Stimulated activated naive CD8-positive, alpha-beta T cell treated with anti-CD3 and anti-CD28 coated beads, Interleukin-15, Interleukin-2, amounts not matched to agents 100 ng/mL and 50 ng/mL, for 24 hours (primary cell): ENCODE measurements around the gene MUC12.

Experiments
- H3K27ac Mint-ChIP-seq: one replicate; pipeline ENCODE4 v1.8.0; 2021; ENCODE audit warnings: mild to moderate bottlenecking, mixed read lengths
- H3K27me3 Mint-ChIP-seq: one replicate; pipeline ENCODE4 v1.8.0; 2021; ENCODE audit warnings: mixed read lengths
- H3K36me3 Mint-ChIP-seq: one replicate; pipeline ENCODE4 v1.8.0; 2021; ENCODE audit warnings: low read depth, mixed read lengths
- H3K4me1 Mint-ChIP-seq: one replicate; pipeline ENCODE4 v1.8.0; 2021; ENCODE audit warnings: low read depth, mixed read lengths
- H3K4me3 Mint-ChIP-seq: one replicate; pipeline ENCODE4 v1.8.0; 2021; ENCODE audit warnings: mild to moderate bottlenecking, mixed read lengths
- H3K9me3 Mint-ChIP-seq: one replicate; pipeline ENCODE4 v1.8.0; 2021; ENCODE audit warnings: mixed read lengths

MUC12 gene

GRCh38 chr7:100949933-100950443 lies 19.4 kb upstream of the MUC12 start:
- Mint-ChIP-seq H3K36me3 (no peaks in the 10 kb centered on the region), H3K9me3 (no peaks in the 10 kb centered on the region), H3K27me3 (peaks cover 20% of the 10 kb centered on the region), H3K4me3 (no peak overlapping the region), H3K4me1 (no peaks in the 10 kb centered on the region), H3K27ac (no peak overlapping the region)

DNA sequence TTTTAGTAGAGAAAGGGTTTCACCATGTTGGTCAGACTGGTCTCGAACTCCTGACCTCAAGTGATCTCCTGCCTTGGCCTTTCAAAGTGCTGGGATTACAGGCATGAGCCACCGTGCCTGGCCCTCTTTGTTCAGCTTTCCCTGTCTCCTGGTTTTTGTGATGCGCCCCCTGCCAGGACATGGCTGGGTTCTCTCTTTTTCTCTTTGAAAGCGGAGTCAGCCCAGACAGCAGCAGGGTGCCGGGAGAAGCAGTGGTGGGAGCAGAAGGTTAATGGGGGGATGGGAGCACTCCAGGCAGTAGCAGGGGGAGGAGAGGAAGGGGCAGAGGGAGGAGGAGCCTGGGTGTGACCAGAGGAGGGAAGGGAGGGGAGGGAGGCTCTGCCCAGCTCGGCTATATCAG lies 18.2 kb upstream of the MUC12 start:
- Mint-ChIP-seq H3K27ac (no peak overlapping the region), H3K4me3 (no peak overlapping the region)

DNA sequence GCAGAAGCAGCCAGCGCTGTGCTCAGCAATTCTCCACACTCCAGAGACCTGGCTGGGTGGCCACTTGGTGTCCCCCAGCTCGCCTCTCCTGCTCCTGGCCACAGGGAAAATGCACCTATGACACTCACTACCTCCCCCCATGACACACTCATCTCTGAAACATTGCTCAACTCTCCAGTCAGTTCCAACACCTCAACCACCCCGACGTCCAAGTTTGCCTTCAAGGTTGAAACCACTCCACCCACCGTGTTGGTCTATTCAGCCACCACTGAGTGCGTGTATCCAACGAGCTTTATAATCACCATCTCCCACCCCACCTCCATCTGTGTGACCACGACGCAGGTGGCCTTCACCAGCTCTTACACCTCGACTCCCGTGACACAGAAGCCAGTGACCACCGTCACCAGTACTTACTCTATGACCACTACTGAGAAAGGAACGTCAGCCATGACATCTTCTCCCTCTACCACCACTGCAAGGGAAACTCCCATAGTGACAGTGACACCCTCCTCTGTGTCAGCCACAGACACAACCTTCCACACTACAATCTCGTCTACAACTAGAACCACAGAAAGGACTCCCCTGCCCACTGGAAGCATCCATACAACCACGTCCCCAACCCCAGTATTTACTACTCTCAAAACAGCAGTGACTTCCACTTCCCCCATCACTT lies 17.3 kb upstream of the MUC12 start:
- Mint-ChIP-seq H3K4me3 (no peak overlapping the region), H3K36me3 (no peaks in the 10 kb centered on the region), H3K4me1 (no peaks in the 10 kb centered on the region)

More for the DNA sequence above, 18.2 kb upstream of the MUC12 start:
- Mint-ChIP-seq H3K9me3 (no peaks in the 10 kb centered on the region), H3K4me1 (no peaks in the 10 kb centered on the region), H3K36me3 (no peaks in the 10 kb centered on the region), H3K27me3 (peaks cover 17% of the 10 kb centered on the region)

GRCh38 chr7:100952641-100953040 lies 16.7 kb upstream of the MUC12 start:
- peaks cover 15% of the 10 kb centered on the region for H3K27me3 Mint-ChIP-seq
- H3K36me3 Mint-ChIP-seq, result no peaks in the 10 kb centered on the region

More for the DNA sequence above, 17.3 kb upstream of the MUC12 start:
- Mint-ChIP-seq H3K27me3 (peaks cover 15% of the 10 kb centered on the region), H3K27ac (no peak overlapping the region), H3K9me3 (no peaks in the 10 kb centered on the region)

DNA sequence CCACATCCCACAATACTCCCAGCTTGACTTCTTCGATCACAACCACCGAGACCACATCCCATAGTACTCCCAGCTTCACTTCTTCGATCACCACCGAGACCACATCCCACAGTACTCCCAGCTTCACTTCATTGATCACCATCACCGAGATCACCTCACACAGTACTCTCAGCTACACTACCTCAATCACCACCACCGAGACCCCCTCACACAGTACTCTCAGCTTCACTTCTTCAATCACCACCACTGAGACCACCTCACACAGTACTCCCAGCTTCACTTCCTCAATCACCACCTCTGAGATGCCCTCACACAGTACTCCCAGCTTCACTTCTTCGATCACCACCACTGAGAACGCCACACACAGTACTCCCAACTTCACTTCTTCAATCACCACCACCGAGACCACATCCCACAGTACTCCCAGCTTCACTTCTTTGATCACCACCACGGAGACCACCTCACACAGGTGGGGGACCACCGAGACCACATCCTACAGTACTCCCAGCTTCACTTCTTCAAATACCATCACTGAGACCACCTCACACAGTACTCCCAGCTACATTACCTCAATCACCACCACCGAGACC lies 11.4 kb upstream of the MUC12 start:
- Mint-ChIP-seq H3K4me3 (no peak overlapping the region), H3K27me3 (peaks cover 4% of the 10 kb centered on the region), H3K4me1 (no peaks in the 10 kb centered on the region), H3K9me3 (no peaks in the 10 kb centered on the region), H3K36me3 (no peaks in the 10 kb centered on the region), H3K27ac (no peak overlapping the region)

More at GRCh38 chr7:100952641-100953040, 16.7 kb upstream of the MUC12 start:
- Mint-ChIP-seq H3K27ac (no peak overlapping the region), H3K4me3 (no peak overlapping the region), H3K4me1 (no peaks in the 10 kb centered on the region), H3K9me3 (no peaks in the 10 kb centered on the region)

DNA sequence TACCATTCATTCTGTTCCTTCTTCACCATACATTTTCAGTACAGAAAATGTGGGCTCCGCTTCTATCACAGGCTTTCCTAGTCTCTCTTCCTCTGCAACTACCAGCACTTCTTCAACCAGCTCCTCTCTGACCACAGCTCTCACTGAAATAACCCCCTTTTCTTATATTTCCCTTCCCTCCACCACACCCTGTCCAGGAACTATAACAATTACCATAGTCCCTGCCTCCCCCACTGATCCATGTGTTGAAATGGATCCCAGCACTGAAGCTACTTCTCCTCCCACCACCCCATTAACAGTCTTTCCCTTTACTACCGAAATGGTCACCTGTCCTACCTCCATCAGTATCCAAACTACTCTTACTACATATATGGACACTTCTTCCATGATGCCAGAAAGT lies 9.5 kb upstream of the MUC12 start:
- no peak overlapping the region for H3K27ac Mint-ChIP-seq
- no peaks in the 10 kb centered on the region for H3K36me3 Mint-ChIP-seq
- H3K4me1 Mint-ChIP-seq, result no peaks in the 10 kb centered on the region
- no peak overlapping the region for H3K4me3 Mint-ChIP-seq
- H3K27me3 Mint-ChIP-seq, result peaks cover 13% of the 10 kb centered on the region
- no peaks in the 10 kb centered on the region for H3K9me3 Mint-ChIP-seq

DNA sequence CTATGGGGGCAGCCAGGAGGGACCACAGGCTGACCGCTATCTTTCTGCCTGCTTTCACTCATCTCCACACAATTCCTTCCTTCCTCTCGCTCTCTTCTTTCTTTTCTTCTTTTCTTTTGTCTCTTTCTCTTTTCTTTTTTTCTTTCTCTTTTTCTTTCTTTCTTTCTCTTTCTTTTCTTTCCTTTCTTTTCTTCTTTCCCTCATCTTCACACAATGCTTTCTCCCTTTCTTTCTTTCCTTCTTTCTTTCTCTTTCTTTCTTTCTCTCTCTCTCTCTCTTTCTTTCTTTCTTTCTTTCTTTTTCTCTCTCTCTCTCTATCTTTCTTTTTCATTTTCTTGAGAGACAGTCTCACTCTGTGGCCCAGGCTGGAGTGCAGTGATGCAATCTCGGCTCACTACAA lies 6.8 kb upstream of the MUC12 start:
- no peaks in the 10 kb centered on the region for H3K9me3 Mint-ChIP-seq
- peaks cover 35% of the 10 kb centered on the region for H3K27me3 Mint-ChIP-seq
- no peak overlapping the region for H3K27ac Mint-ChIP-seq
- no peak overlapping the region for H3K4me3 Mint-ChIP-seq
- no peaks in the 10 kb centered on the region for H3K36me3 Mint-ChIP-seq
- H3K4me1 Mint-ChIP-seq, result peaks cover 10% of the 10 kb centered on the region

GRCh38 chr7:100963386-100963785 lies 6.0 kb upstream of the MUC12 start:
- Mint-ChIP-seq H3K36me3 (no peaks in the 10 kb centered on the region), H3K27me3 (peaks cover 43% of the 10 kb centered on the region), H3K9me3 (no peaks in the 10 kb centered on the region), H3K4me3 (no peak overlapping the region), H3K4me1 (peaks cover 10% of the 10 kb centered on the region), H3K27ac (no peak overlapping the region)

DNA sequence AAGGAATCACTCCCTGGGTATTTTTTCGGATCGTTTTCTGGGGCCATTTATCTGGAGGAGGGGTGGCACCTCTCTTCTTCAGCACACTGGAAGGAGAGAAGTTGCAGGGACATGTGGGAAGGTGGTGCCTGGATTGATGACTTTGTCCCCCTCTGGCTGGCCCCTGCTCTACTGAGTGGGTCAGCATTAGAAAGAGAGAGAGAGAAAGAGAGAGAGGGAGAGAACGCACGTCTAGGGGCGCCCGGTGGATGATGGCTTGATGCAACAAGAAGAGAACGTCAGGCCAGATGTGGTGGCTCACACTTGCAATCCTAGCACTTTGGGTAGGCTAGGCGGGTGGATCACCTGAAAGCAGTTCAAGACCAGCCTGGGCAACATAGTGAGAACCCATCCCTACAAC lies 5.5 kb upstream of the MUC12 start:
- H3K4me1 Mint-ChIP-seq, result peaks cover 10% of the 10 kb centered on the region
- H3K4me3 Mint-ChIP-seq, result no peak overlapping the region
- H3K9me3 Mint-ChIP-seq, result no peaks in the 10 kb centered on the region
- no peak overlapping the region for H3K27ac Mint-ChIP-seq
- H3K27me3 Mint-ChIP-seq, result peaks cover 43% of the 10 kb centered on the region
- no peaks in the 10 kb centered on the region for H3K36me3 Mint-ChIP-seq

DNA sequence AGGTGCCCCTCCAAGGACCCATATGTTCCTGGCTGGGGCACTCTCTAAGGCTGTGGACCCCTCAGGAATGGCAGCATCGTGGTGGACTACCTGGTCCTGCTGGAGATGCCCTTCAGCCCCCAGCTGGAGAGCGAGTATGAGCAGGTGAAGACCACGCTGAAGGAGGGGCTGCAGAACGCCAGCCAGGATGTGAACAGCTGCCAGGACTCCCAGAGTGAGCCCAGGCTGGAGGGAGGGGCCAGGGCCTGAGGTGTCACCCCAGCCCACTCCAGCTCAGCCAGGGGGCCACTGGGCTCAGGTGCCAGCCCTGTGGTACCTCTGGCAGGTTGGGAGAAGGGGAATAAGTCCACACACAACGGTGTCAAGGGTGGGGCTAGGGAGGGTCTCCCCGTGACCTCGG lies 4.7 kb upstream of the MUC12 start:
- Mint-ChIP-seq H3K4me3 (no peak overlapping the region), H3K9me3 (no peaks in the 10 kb centered on the region), H3K27me3 (peaks cover 49% of the 10 kb centered on the region), H3K4me1 (peaks cover 10% of the 10 kb centered on the region), H3K36me3 (no peaks in the 10 kb centered on the region), H3K27ac (no peak overlapping the region)

GRCh38 chr7:100965045-100965722 lies 4.2 kb upstream of the MUC12 start:
- no peak overlapping the region for H3K27ac Mint-ChIP-seq
- peaks cover 49% of the 10 kb centered on the region for H3K27me3 Mint-ChIP-seq
- peak overlapping the region; percentile 61 for H3K4me3 Mint-ChIP-seq
- peaks cover 10% of the 10 kb centered on the region for H3K4me1 Mint-ChIP-seq
- H3K9me3 Mint-ChIP-seq, result no peaks in the 10 kb centered on the region
- H3K36me3 Mint-ChIP-seq, result no peaks in the 10 kb centered on the region

DNA sequence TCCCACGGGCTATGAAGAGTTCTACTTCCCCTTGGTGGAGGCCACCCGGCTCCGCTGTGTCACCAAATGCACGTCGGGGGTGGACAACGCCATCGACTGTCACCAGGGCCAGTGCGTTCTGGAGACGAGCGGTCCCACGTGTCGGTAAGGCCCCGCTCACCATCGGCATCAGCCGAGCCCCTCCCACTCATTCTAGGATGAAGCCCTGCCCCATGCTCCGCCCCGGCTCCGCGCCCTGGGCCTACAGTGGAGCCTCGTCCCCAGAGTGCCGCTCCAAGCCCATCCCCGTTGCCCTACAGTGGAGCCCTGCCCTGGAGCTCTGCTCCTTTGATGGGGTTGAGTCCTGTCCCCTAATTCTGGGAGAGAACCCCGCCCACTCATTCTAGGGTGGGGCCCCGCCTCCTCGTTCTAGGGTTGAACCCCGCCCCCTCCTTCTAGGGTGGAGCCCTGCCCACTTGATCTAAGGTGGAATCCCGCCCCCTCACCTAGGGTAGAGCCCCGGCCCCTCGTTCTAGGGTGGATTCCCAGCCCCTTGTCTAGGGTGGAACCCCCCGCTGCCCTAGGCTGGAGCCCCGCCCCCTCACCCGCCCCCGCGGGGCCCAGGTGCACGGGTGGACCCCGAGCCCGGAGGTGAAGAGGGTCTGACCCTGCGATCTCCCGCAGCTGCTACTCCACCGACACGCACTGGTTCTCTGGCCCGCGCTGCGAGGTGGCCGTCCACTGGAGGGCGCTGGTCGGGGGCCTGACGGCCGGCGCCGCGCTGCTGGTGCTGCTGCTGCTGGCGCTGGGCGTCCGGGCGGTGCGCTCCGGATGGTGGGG lies 3.4 kb upstream of the MUC12 start:
- Mint-ChIP-seq H3K4me1 (peaks cover 10% of the 10 kb centered on the region), H3K9me3 (no peaks in the 10 kb centered on the region), H3K36me3 (no peaks in the 10 kb centered on the region), H3K27ac (no peak overlapping the region), H3K27me3 (peaks cover 49% of the 10 kb centered on the region), H3K4me3 (peak overlapping the region; percentile 61)

DNA sequence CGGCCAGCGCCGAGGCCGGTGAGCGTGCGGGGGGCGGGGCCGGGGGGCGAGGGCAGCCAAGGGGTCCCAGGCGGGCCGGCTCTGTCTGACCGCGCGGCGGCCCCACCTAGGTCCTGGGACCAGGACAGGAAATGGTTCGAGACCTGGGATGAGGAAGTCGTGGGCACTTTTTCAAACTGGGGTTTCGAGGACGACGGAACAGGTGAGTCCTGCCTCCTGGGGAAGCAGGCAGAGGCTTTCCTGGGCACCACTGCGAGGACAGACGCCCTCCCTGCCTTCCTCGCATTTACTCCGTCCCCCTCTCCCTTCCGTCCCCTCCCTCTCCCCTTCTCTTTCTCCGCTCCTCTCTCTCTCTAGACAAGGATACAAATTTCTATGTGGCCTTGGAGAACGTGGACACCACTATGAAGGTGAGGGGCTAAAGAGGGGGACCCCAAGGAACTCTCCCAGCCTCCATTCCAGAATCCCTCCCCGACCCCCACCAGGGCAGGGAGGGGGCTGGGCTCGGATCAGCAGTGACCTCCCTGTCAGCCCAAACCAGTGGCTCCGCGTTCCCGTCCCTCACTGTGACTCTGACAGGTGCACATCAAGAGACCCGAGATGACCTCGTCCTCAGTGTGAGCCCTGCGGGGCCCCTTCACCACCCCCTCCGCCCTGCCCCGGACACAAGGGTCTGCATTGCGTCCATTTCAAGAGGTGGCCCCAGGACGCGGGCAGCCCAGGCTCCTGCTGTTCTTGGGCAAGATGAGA lies 2.6 kb upstream of the MUC12 start:
- no peaks in the 10 kb centered on the region for H3K9me3 Mint-ChIP-seq
- no peaks in the 10 kb centered on the region for H3K36me3 Mint-ChIP-seq
- H3K4me1 Mint-ChIP-seq, result peaks cover 10% of the 10 kb centered on the region
- no peak overlapping the region for H3K4me3 Mint-ChIP-seq
- H3K27ac Mint-ChIP-seq, result no peak overlapping the region
- peaks cover 49% of the 10 kb centered on the region for H3K27me3 Mint-ChIP-seq

DNA sequence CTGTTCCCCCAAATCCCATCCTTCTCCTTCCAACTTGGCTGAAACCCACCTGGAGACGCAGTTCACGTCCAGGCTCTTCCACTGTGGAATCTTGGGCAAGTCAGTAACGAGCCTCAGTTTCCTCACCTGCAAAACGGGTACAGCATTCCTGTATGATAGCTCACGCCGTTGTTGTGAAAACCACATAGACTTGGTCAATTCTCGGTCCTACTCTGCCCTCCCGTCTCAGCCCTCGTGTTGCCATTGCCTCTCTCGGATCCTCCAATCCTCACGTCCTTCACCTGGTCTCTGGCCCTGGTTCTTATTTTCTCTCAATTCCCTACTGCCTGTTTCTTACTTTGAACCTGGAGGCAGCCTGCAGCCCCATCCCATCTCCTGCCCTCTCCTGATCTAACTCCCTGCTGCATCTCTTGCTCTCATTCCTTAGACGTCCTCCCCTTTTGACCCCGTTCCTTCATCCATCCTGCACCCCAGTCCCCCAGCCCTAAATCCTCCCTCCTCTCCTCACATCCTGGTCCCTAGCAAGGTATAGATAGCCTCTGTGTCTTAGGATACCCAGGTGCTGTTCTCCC lies 2.0 kb upstream of the MUC12 start:
- no peaks in the 10 kb centered on the region for H3K9me3 Mint-ChIP-seq
- peaks cover 49% of the 10 kb centered on the region for H3K27me3 Mint-ChIP-seq
- peaks cover 10% of the 10 kb centered on the region for H3K4me1 Mint-ChIP-seq
- H3K27ac Mint-ChIP-seq, result no peak overlapping the region
- no peaks in the 10 kb centered on the region for H3K36me3 Mint-ChIP-seq
- H3K4me3 Mint-ChIP-seq, result no peak overlapping the region
